ENCODE results near the gene PRPF38A.

DNA sequence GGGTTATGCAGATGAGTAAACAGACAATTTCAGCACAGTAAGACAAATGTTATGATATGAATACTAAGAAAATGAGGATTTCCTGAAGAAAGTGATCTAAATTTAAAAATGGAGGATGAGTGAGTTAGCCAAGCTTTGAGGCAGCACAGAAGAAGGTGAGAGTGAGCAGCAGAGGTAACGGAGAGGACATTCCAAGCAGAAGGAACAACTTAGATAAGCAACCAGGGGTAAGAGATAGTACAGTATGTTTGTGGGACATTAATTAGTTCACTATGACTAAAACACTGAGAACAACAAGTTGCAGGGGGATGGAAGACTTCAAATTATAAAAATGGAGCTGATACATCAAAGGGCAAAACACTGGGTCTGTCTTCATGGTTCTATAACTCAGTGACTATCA lies 22.8 kb downstream of the PRPF38A start:
- TF ChIP-seq LEF1 (IDR thresholded peaks at IDR 0.05; ENCODE audit: borderline replicate concordance), result no peak
- TF ChIP-seq SP1 (IDR thresholded peaks at IDR 0.05), result no peak
- no peak for TF ChIP-seq ZNF384 (IDR thresholded peaks at IDR 0.05)
- no peak for TF ChIP-seq FOXK2 (IDR thresholded peaks at IDR 0.05)
- TF ChIP-seq TARDBP (IDR thresholded peaks at IDR 0.05), result no peak
- no peak for TF ChIP-seq NFRKB (IDR thresholded peaks at IDR 0.05)
- no peak for TF ChIP-seq BHLHE40 (IDR thresholded peaks at IDR 0.05; ENCODE audit: borderline replicate concordance)
- no peak for TF ChIP-seq SUZ12 (IDR thresholded peaks at IDR 0.05)
- TF ChIP-seq, protein P1, sequence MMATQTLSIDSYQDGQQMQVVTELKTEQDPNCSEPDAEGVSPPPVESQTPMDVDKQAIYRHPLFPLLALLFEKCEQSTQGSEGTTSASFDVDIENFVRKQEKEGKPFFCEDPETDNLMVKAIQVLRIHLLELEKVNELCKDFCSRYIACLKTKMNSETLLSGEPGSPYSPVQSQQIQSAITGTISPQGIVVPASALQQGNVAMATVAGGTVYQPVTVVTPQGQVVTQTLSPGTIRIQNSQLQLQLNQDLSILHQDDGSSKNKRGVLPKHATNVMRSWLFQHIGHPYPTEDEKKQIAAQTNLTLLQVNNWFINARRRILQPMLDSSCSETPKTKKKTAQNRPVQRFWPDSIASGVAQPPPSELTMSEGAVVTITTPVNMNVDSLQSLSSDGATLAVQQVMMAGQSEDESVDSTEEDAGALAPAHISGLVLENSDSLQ (IDR thresholded peaks at IDR 0.05), result no peak
- no peak for TF ChIP-seq FOXM1 (IDR thresholded peaks at IDR 0.05; ENCODE audit: borderline replicate concordance)
- no peak for TF ChIP-seq HDGF (IDR thresholded peaks at IDR 0.05; ENCODE audit: borderline replicate concordance)
- TF ChIP-seq ARNT (IDR thresholded peaks at IDR 0.05), result no peak
